ENCODE data around the gene SLC4A3. TPM values are rescaled to one million over a fixed set of nuclear protein-coding genes. Genes with fewer than 3 reads are reported as not detected.
"Not testable (repeated sequence)": the region's sequence is repeated elsewhere in the genome, so short reads cannot be mapped to it uniquely, and the experiment has no call there.

The SLC4A3 gene
- total RNA-seq, 4 donors from 2014 or later, result 5.2 to 15.8 (median 8.6) TPM

GRCh38 chr2:219676586-219676985 lies 49.2 kb downstream of the SLC4A3 start:
- no peak for TF ChIP-seq CTCF (IDR thresholded peaks at IDR 0.05)
- DNase-seq (ENCODE audit: low spot score), result no peak
- no peak for ATAC-seq (ENCODE audit: low FRiP score)

GRCh38 chr2:219679041-219679440 lies 51.6 kb downstream of the SLC4A3 start:
- DNase-seq (ENCODE audit: low spot score) (no peak), ATAC-seq (ENCODE audit: low FRiP score) (no peak)
- no peak for TF ChIP-seq CTCF (IDR thresholded peaks at IDR 0.05)

GRCh38 chr2:219679571-219679970 lies 52.1 kb downstream of the SLC4A3 start:
- TF ChIP-seq CTCF (IDR thresholded peaks at IDR 0.05), result no peak
- DNase-seq (ENCODE audit: low spot score), result no peak
- ATAC-seq (ENCODE audit: low FRiP score), result no peak

- ATAC-seq (ENCODE audit: low FRiP score) (no peak), DNase-seq (ENCODE audit: low spot score) (no peak)
- no peak for TF ChIP-seq CTCF (IDR thresholded peaks at IDR 0.05)
Measured at GRCh38 chr2:219680958-219681693, 53.7 kb downstream of the SLC4A3 start.

- no peak for TF ChIP-seq CTCF (IDR thresholded peaks at IDR 0.05)
- DNase-seq (ENCODE audit: low spot score), result no peak
- peak; percentile 34 for ATAC-seq (ENCODE audit: low FRiP score)
Measured at GRCh38 chr2:219681694-219682300, 54.4 kb downstream of the SLC4A3 start.

GRCh38 chr2:219683474-219683873 lies 56.0 kb downstream of the SLC4A3 start:
- ATAC-seq (ENCODE audit: low FRiP score), result not testable (repeated sequence)

GRCh38 chr2:219684721-219685689 lies 57.6 kb downstream of the SLC4A3 start:
- ATAC-seq (ENCODE audit: low FRiP score) (peak; percentile 89), DNase-seq (ENCODE audit: low spot score) (peak; percentile 40)
- no peak for TF ChIP-seq CTCF (IDR thresholded peaks at IDR 0.05)

More at GRCh38 chr2:219683474-219683873, 56.0 kb downstream of the SLC4A3 start:
- DNase-seq (ENCODE audit: low spot score), result not testable (repeated sequence)
